Measurements from ENCODE around the gene ATP11B.
A peak's percentile ranks its signal among the peaks of the same experiment; 100 is the strongest.

Gene ATP11B

GRCh38 chr3:182920515-182921084 is 127.3 kb downstream of the ATP11B start:
- H3K4me3 ChIP-seq (ENCODE audit: low read depth, low read length): no peak overlapping the region
- DNase-seq (ENCODE audit: low read depth): no peak
- TF ChIP-seq CTCF (IDR thresholded peaks at IDR 0.05; ENCODE audit: low read depth, low read length, missing control alignments): no peak
- in situ Hi-C loops (cut with HindIII; ENCODE audit: low sequenced_read_pairs): no loop called here

- in situ Hi-C loops (cut with HindIII; ENCODE audit: low sequenced_read_pairs): no loop called here
- TF ChIP-seq CTCF (IDR thresholded peaks at IDR 0.05; ENCODE audit: low read depth, low read length, missing control alignments): no peak
- peak; percentile 2 for DNase-seq (ENCODE audit: low read depth)
- no peak overlapping the region for H3K4me3 ChIP-seq (ENCODE audit: low read depth, low read length)
Observed at GRCh38 chr3:182921665-182922355, 128.5 kb downstream of the ATP11B start.

GRCh38 chr3:182925330-182925943 is 132.1 kb downstream of the ATP11B start:
- H3K4me3 ChIP-seq (ENCODE audit: low read depth, low read length): no peak overlapping the region
- in situ Hi-C loops (cut with HindIII; ENCODE audit: low sequenced_read_pairs): no loop called here
- no peak for DNase-seq (ENCODE audit: low read depth)
- no peak for TF ChIP-seq CTCF (IDR thresholded peaks at IDR 0.05; ENCODE audit: low read depth, low read length, missing control alignments)

GRCh38 chr3:182925944-182926337 is 132.6 kb downstream of the ATP11B start:
- no peak for TF ChIP-seq CTCF (IDR thresholded peaks at IDR 0.05; ENCODE audit: low read depth, low read length, missing control alignments)
- in situ Hi-C loops (cut with HindIII; ENCODE audit: low sequenced_read_pairs): no loop called here
- H3K4me3 ChIP-seq (ENCODE audit: low read depth, low read length): no peak overlapping the region
- DNase-seq (ENCODE audit: low read depth): no peak

GRCh38 chr3:182935803-182936202 is 142.5 kb downstream of the ATP11B start:
- DNase-seq (ENCODE audit: low read depth): no peak
- no peak for TF ChIP-seq CTCF (IDR thresholded peaks at IDR 0.05; ENCODE audit: low read depth, low read length, missing control alignments)
- no peak overlapping the region for H3K4me3 ChIP-seq (ENCODE audit: low read depth, low read length)
- in situ Hi-C loops (cut with HindIII; ENCODE audit: low sequenced_read_pairs): no loop called here

- no peak for DNase-seq (ENCODE audit: low read depth)
- no peak overlapping the region for H3K4me3 ChIP-seq (ENCODE audit: low read depth, low read length)
- in situ Hi-C loops (cut with HindIII; ENCODE audit: low sequenced_read_pairs): no loop called here
- no peak for TF ChIP-seq CTCF (IDR thresholded peaks at IDR 0.05; ENCODE audit: low read depth, low read length, missing control alignments)
Observed at GRCh38 chr3:182936239-182936917, 143.1 kb downstream of the ATP11B start.
